ENCODE data around the gene SWI5. TPM values are rescaled to one million over a fixed set of nuclear protein-coding genes. Genes with fewer than 3 reads are reported as not detected.
A peak's percentile ranks its signal among the peaks of the same experiment; 100 is the strongest.

SWI5 gene
- total RNA-seq = 20.5 and 23.5 TPM in 2 replicates

GRCh38 chr9:128276008-128276573, at the start of gene SWI5:
Gene SWI5 (plus strand): TSS chr9:128276276.

DNA sequence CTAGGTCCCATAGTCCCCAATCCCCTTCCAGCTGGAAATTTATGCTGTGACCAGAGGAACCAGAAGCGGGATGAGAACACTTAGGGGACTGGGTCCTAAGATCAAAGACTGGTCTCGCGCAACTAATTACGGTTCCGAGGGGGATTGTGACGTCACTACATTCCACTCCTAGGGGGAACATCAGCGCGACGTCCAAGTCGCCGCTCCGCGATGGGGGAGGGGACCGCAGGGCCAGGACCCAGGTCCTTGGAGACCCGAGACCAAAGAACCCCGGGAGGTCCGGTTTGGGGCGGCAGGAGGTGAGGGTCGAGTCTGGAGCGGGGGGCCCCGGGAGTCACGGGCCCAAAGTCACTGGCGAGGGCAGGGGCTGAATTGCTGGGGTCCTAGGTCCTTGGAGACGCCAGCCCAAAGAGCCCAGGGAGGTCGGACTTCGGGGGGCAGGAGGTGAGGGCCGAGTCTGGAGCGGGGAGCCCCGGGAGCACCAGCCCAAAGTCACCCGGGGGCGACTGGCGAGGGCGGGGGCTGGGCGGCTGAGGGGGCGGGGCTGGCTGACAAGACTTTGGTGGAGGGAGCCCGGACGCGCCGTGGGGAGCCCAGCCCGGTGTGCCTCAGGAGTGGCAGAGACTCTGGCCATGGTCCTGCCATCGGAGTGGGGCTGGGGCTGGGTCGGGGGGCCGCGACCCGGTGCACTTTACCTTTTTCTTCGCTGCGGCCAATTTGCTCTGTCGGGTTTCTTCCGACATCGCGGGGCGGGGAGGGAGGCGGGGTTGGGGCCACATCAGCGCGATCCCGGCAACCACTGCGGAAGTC, 673 bp upstream of the SWI5 start, which contains the start of gene GOLGA2:
GOLGA2 (minus strand) TSS at position 810 of the 810 bp plus-strand sequence; CDS start at position 779, 31 bp downstream.

DNA sequence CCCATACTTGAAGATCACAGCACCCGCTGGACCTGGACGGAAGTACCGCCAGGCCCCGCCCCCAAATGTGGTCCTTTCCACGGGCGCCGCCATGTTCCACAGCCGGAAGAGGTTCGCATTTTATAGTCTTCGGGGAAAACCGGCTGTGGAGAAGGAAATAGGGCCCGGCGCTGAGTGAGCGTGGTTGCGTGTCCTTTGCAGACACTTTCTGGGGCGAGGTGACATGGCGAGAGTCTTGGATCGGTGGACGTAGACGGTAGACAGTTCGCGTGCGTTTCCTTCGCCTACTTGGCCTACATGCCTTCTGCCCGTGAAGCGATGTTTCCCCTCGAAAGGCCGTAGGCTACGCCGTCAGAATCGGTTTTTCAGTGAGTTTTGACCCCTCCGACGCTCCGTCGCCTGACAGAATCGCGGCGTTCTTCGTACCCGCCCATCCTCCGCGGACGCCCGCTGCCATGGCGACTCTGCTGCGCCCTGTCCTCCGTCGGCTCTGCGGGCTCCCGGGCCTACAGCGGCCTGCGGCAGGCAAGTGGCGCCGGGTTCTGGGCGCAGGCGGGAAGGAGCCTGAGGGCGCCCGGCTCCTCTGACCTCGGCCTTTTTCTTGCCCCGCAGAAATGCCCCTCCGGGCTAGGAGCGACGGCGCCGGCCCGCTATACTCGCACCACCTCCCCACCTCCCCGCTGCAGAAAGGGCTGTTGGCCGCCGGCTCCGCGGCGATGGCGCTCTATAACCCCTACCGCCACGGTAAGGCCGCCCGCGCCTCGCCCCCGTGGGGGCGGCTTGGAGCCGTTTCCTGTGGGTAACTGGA, 46.5 kb downstream of the SWI5 start, which contains the start of the genes COQ4 and TRUB2:
COQ4 (plus strand) TSS at position 436 of the 808 bp plus-strand sequence; CDS start at position 456, 20 bp downstream.
TRUB2 (minus strand) TSS at position 44 of the 808 bp plus-strand sequence; CDS start at position 5, 39 bp downstream.

Small RNA genes lying within 50 kb of the gene (small RNA-seq; reads per million reads assigned to genes)
- gene MIR199B (3.2 reads per million, percentile 88 among the genes with 10 or more reads in this experiment), gene MIR3154 (not detected)

Other genes starting within 250 kb of the SWI5 start
- 7.5 and 9.3 TPM in 2 replicates for gene NAIF1, start 209.0 kb upstream of the SWI5 start, total RNA-seq
- 22.5 and 22.9 TPM in 2 replicates for gene SLC25A25, start 208.0 kb upstream of the SWI5 start, total RNA-seq
- gene PTGES2, start 148.5 kb upstream of the SWI5 start, total RNA-seq = 71.2 and 71.5 TPM in 2 replicates
- not detected in 2 replicates for gene LCN2, start 126.8 kb upstream of the SWI5 start, total RNA-seq
- 59.2 and 82.6 TPM in 2 replicates for gene BBLN, start 116.0 kb upstream of the SWI5 start, total RNA-seq
- gene CIZ1, start 84.7 kb upstream of the SWI5 start, total RNA-seq = 39.7 and 42.5 TPM in 2 replicates
- 0.48 and 0.98 TPM in 2 replicates for gene DNM1, start 72.9 kb upstream of the SWI5 start, total RNA-seq
- 78.3 and 79.7 TPM in 2 replicates for gene GOLGA2, start 269 bp upstream of the SWI5 start, total RNA-seq
- 16.7 and 24.2 TPM in 2 replicates for gene TRUB2, start 46.2 kb downstream of the SWI5 start, total RNA-seq
- gene COQ4, start 46.6 kb downstream of the SWI5 start, total RNA-seq = 45.7 and 46.2 TPM in 2 replicates
- gene SLC27A4, start 64.3 kb downstream of the SWI5 start, total RNA-seq = 39.5 and 40.2 TPM in 2 replicates
- gene URM1, start 95.1 kb downstream of the SWI5 start, total RNA-seq = 49.5 and 49.6 TPM in 2 replicates
- gene CERCAM, start 144.6 kb downstream of the SWI5 start, total RNA-seq = 22.4 and 44.7 TPM in 2 replicates
- 36.6 and 40.5 TPM in 2 replicates for gene ODF2, start 179.7 kb downstream of the SWI5 start, total RNA-seq
- 17.6 and 22.4 TPM in 2 replicates for gene GLE1, start 228.4 kb downstream of the SWI5 start, total RNA-seq

All from vein endothelial cell (primary cell).